SJCRH30 (cell line): ENCODE data around the gene MPZL2. TPM values are rescaled to one million over a fixed set of nuclear protein-coding genes. Genes with fewer than 3 reads are reported as not detected.

Experiments used
- DNase-seq, 2 experiments: peaks; one replicate each; pipeline ENCODE4 v3.0.0-alpha.2; 2015 to 2020
- H3K27ac ChIP-seq: fragments of 250-450 bp; sonication (Bioruptor Pico); 2 replicates; pipeline ENCODE4 v1.5.1; 2020; ENCODE audit warnings: mild to moderate bottlenecking, moderate library complexity
- H3K27me3 ChIP-seq: fragments of 250-450 bp; sonication (Bioruptor Pico); 2 replicates; pipeline ENCODE4 v1.5.1; 2020; ENCODE audit warnings: mild to moderate bottlenecking, moderate library complexity
- H3K36me3 ChIP-seq: fragments of 250-450 bp; sonication (Bioruptor Pico); 2 replicates; pipeline ENCODE4 v1.5.1; 2020; ENCODE audit warnings: mild to moderate bottlenecking, moderate library complexity
- H3K4me1 ChIP-seq: fragments of 250-450 bp; sonication (Bioruptor Pico); 2 replicates; pipeline ENCODE4 v1.5.1; 2020; ENCODE audit warnings: mild to moderate bottlenecking, moderate library complexity
- H3K4me3 ChIP-seq: fragments of 250-450 bp; sonication (Bioruptor Pico); 2 replicates; pipeline ENCODE4 v1.5.1; 2020; ENCODE audit warnings: mild to moderate bottlenecking, moderate library complexity
- H3K9me3 ChIP-seq: fragments of 250-450 bp; sonication (Bioruptor Pico); replicated peaks from 2 replicates; pipeline ENCODE4 v1.5.1; 2020; ENCODE audit warnings: mild to moderate bottlenecking, moderate library complexity
- total RNA-seq: library from RNA; depleted of rRNA; stranded (reverse); fragments of >200 nt; shearing (Covaris generic); gene quantifications from 2 replicates; pipeline ENCODE4 v1.2.3, GENCODE V29; 2014

MPZL2 gene
- total RNA-seq, 1 experiment from 2014 or later: not detected

GRCh38 chr11:118265954-118266353, 1.9 kb upstream of the MPZL2 start:
- H3K9me3 ChIP-seq: no peaks in the 10 kb centered on the region
- H3K4me3 ChIP-seq: no peak overlapping the region
- H3K4me1 ChIP-seq: no peaks in the 10 kb centered on the region
- DNase-seq: no peak
- H3K27ac ChIP-seq: no peak overlapping the region
- no peaks in the 10 kb centered on the region for H3K36me3 ChIP-seq
- no peaks in the 10 kb centered on the region for H3K27me3 ChIP-seq

- H3K4me3 ChIP-seq: no peak overlapping the region
- no peaks in the 10 kb centered on the region for H3K4me1 ChIP-seq
- H3K27ac ChIP-seq: no peak overlapping the region
- no peaks in the 10 kb centered on the region for H3K9me3 ChIP-seq
- no peaks in the 10 kb centered on the region for H3K36me3 ChIP-seq
- H3K27me3 ChIP-seq: no peaks in the 10 kb centered on the region
- DNase-seq: no peak
Measured at GRCh38 chr11:118264569-118265465, 720 bp upstream of the MPZL2 start.

- no peak overlapping the region for H3K27ac ChIP-seq
- no peaks in the 10 kb centered on the region for H3K9me3 ChIP-seq
- H3K4me3 ChIP-seq: no peak overlapping the region
- H3K4me1 ChIP-seq: no peaks in the 10 kb centered on the region
- H3K27me3 ChIP-seq: no peaks in the 10 kb centered on the region
- no peak for DNase-seq
- no peaks in the 10 kb centered on the region for H3K36me3 ChIP-seq
Measured at GRCh38 chr11:118263112-118263511, 985 bp downstream of the MPZL2 start.

DNA sequence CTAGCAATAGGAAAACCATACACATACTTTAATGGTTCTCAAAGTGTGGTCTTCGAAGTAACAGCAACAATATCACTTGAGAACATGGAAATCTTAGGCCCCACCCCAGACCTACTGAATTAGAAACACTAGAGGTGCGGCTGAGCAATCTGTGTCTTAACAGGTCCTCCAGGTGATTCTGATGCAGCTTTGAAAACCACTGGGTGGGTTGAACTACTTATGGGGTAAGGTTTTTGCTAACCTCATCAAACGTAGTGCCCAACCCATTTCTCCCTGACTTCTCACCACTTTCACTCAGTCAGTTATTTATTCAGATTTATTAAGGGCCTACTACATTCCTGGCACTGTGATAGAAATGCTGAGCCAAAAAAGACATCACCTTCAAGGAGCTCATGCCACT, 3.7 kb downstream of the MPZL2 start:
- DNase-seq: no peak
- no peaks in the 10 kb centered on the region for H3K4me1 ChIP-seq
- H3K36me3 ChIP-seq: no peaks in the 10 kb centered on the region
- H3K27ac ChIP-seq: no peak overlapping the region
- no peaks in the 10 kb centered on the region for H3K9me3 ChIP-seq
- no peak overlapping the region for H3K4me3 ChIP-seq
- H3K27me3 ChIP-seq: no peaks in the 10 kb centered on the region

DNA sequence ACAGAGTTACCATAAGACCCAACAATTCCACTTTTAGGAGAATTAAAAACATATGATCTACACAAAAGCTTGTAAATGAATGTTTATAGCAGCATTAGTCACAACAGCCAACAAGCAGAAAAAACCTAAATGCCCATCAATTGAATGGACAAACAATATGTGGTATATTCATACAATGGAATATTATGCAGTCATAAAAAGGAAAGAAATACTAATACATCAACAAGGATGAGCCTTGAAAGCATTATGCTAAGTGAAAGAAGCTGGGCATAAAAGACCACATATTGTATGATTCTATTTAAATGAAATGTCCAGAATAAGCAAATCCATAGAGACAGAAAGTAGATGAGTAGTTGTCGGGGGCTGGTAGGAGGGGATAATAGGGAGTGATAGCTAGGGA, 5.0 kb downstream of the MPZL2 start:
- Histone ChIP-seq H3K27me3 (no peaks in the 10 kb centered on the region), H3K9me3 (no peaks in the 10 kb centered on the region), H3K36me3 (no peaks in the 10 kb centered on the region), H3K27ac (no peak overlapping the region), H3K4me1 (no peaks in the 10 kb centered on the region), H3K4me3 (no peak overlapping the region)
- DNase-seq: no peak

DNA sequence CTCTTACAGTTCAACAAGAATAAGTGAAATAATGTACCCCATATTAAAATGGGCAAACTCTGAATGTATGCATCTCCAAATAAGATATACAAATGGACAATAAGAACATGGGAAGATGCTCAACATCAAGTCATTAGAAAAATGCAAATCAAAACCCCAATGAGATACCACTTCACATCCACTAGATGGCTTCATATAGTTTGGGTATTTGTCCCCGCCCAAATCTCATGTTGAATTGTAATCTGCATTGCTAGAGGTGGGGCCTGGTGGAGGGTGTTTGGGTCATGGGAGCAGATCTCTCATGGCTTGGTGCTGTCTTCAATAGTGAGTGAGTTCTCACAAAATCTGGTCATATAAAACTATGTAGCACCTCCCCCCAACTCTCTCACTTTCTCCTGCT, 5.7 kb downstream of the MPZL2 start:
- Histone ChIP-seq H3K27ac (no peak overlapping the region), H3K27me3 (no peaks in the 10 kb centered on the region), H3K4me1 (no peaks in the 10 kb centered on the region), H3K9me3 (no peaks in the 10 kb centered on the region), H3K36me3 (no peaks in the 10 kb centered on the region), H3K4me3 (no peak overlapping the region)
- DNase-seq: peak in 1 of 2 experiments; percentile 20

- Histone ChIP-seq H3K27ac (no peak overlapping the region), H3K9me3 (no peaks in the 10 kb centered on the region), H3K27me3 (no peaks in the 10 kb centered on the region), H3K4me1 (no peaks in the 10 kb centered on the region), H3K4me3 (peak overlapping the region; percentile 67), H3K36me3 (no peaks in the 10 kb centered on the region)
- DNase-seq: no peak
Measured at GRCh38 chr11:118252688-118253087, 11.4 kb downstream of the MPZL2 start.

- no peaks in the 10 kb centered on the region for H3K27me3 ChIP-seq
- peak; percentile 50 to 64 for DNase-seq
- peak within 1 kb of the TSS; percentile 67 for H3K4me3 ChIP-seq
- H3K36me3 ChIP-seq: no peaks in the 10 kb centered on the region
- no peaks in the 10 kb centered on the region for H3K9me3 ChIP-seq
- H3K4me1 ChIP-seq: no peaks in the 10 kb centered on the region
- peak within 1 kb of the TSS; percentile 40; the same call in 1 of the 2 replicates for H3K27ac ChIP-seq
Measured at GRCh38 chr11:118251858-118252652, 12.0 kb downstream of the MPZL2 start, which contains the start of gene MPZL3. Gene MPZL3 (minus strand): TSS chr11:118252365. CDS start chr11:118252294, 71 bp downstream.

DNA sequence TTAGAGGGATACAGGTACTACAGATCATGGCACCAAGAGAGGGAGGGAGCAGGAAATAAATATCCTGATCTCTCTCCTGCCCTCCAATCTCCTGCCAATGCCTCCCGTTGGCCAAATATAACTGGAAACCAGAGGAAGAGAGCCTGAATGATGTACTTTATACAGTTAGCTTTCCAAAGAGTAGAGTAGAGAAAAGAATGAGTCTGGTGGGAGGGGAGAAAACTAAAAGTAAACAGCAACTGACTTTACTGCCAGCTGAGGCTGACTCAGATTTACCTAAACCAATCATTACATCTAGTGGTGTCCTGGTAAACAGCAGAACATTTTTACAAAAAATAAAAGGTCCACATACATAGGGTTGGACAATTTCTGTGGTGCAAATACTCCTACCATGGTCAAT, 17.1 kb downstream of the MPZL2 start:
- Histone ChIP-seq H3K4me1 (no peaks in the 10 kb centered on the region), H3K4me3 (no peak overlapping the region), H3K9me3 (no peaks in the 10 kb centered on the region), H3K27ac (no peak overlapping the region), H3K36me3 (no peaks in the 10 kb centered on the region), H3K27me3 (no peaks in the 10 kb centered on the region)
- no peak for DNase-seq

GRCh38 chr11:118245936-118246562, 18.0 kb downstream of the MPZL2 start:
- Histone ChIP-seq H3K27me3 (no peaks in the 10 kb centered on the region), H3K9me3 (no peaks in the 10 kb centered on the region), H3K36me3 (no peaks in the 10 kb centered on the region), H3K4me3 (no peak overlapping the region), H3K27ac (no peak overlapping the region), H3K4me1 (no peaks in the 10 kb centered on the region)
- no peak for DNase-seq

DNA sequence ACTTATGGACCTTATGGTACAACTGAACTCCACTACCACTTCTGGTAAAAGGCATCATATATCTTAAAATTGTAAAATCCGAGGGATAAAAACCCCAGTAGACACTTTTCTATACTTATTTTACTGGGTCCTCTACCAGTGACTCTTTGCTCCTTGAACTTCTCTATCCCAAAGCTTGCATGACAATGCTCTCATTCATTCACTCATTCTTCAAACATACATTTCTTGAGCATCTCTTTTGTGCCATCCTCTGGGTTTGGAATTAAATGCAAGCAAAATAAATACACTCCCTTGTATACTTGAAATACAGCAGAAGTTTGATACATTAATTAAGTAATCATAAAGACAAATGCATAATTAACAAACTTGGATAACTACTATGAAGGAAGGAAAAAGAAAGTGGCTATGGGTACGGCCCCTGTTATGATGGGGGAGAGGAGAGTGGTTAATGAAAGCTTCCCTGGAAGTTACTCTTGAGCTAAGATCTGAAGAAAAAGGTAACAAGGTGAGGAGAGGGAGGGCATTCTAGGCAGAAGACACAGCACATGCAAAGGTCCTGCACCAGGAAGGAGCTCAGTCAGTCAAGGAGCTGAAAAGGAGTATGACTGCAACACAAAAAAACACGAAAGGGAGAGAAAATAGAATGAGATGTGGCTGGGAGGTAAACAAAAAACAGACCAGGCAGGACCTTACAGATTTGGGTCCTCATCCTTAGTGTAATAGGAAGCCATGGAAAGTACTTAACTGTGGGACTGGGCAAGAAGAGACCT, 19.9 kb downstream of the MPZL2 start:
- Histone ChIP-seq H3K9me3 (no peaks in the 10 kb centered on the region), H3K36me3 (no peaks in the 10 kb centered on the region), H3K27ac (no peak overlapping the region), H3K4me3 (no peak overlapping the region), H3K27me3 (no peaks in the 10 kb centered on the region), H3K4me1 (no peaks in the 10 kb centered on the region)
- no peak for DNase-seq

- Histone ChIP-seq H3K36me3 (no peaks in the 10 kb centered on the region), H3K27me3 (no peaks in the 10 kb centered on the region), H3K4me3 (no peak overlapping the region), H3K9me3 (no peaks in the 10 kb centered on the region), H3K27ac (no peak overlapping the region), H3K4me1 (no peaks in the 10 kb centered on the region)
- no peak for DNase-seq
Measured at GRCh38 chr11:118243161-118243560, 20.9 kb downstream of the MPZL2 start.

DNA sequence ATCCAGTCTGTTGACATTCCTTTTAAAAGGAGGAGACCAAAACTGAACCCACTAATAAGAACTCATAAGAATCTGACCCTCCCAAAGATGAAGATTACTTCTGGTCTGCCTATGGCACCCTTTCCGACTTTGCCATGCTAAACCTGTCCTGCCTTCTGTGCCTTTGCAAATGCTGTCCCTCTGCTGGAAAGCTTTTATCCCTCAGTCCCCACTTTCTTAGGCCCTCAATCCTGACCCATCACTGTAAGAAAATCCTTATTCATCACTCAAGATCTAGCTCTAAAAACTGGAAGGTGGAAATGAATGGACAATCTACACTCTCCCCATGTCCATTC, 22.4 kb downstream of the MPZL2 start:
- Histone ChIP-seq H3K27me3 (no peaks in the 10 kb centered on the region), H3K4me1 (no peaks in the 10 kb centered on the region), H3K36me3 (no peaks in the 10 kb centered on the region), H3K9me3 (no peaks in the 10 kb centered on the region), H3K27ac (no peak overlapping the region), H3K4me3 (no peak overlapping the region)
- DNase-seq: no peak

DNA sequence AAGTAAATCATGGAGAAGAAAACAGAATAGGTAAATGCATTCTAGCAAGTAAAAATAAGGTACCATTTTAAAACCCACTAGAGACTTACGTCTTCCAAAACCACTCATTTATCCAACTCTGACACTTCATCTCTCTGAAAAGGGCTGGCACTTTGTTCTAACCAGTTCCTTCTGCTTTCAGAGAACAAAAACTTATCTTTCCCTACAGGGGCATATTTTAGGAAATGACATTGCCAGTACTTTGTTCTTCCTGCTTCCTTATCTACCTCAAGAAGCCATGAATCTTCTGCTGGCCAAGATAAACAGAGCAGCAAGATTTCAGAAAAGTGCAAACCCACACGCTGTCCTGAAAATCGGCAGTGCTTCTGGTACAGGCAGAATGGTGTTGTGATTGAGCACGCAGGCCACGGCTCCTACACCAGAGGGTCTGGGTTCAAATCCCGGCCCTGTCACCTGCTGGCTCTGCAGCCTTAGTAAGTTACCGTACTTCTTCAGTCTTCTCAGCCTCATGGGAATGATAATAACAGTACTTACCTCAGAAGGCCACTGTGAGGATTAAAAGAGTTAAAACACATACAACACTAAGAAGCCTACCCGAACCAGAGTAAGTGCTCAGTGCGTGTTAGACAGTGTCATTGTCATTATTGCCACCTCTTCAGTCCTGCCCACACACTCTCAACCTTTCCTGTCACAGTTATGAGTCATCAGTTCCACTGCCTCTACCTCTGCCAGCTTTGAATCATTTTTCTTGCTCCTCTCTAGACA, 22.9 kb downstream of the MPZL2 start:
- Histone ChIP-seq H3K4me3 (no peak overlapping the region), H3K27me3 (no peaks in the 10 kb centered on the region), H3K36me3 (no peaks in the 10 kb centered on the region), H3K9me3 (no peaks in the 10 kb centered on the region), H3K27ac (no peak overlapping the region), H3K4me1 (no peaks in the 10 kb centered on the region)
- DNase-seq: no peak
